HepG2 (cell line): ENCODE results near the gene ANAPC2. TPM values are rescaled to one million over a fixed set of nuclear protein-coding genes. Genes with fewer than 3 reads are reported as not detected.

Experiments used
- ASH2L ChIP-seq: fragments of 300-600, 200-600 bp; sonication (generic); IDR thresholded peaks from 2 replicates; pipeline ENCODE4 v1.7.0; 2017; ENCODE audit warnings: low read depth, mild to moderate bottlenecking, moderate library complexity, mixed read lengths, low read length; ENCODE audit not compliant: insufficient read length
- ATF7-NPFF ChIP-seq: sonication (generic); formaldehyde crosslinking; IDR thresholded peaks from 2 replicates; pipeline ENCODE4 v1.8.1; 2023; ENCODE audit warnings: mild to moderate bottlenecking, low read depth, missing genetic modification reagents, moderate library complexity
- HCFC1 ChIP-seq: fragments of 150-350 bp; IDR thresholded peaks from 2 replicates; pipeline ENCODE4 v1.6.1; 2014; ENCODE audit warnings: low read depth, low read length
- HDAC6 ChIP-seq: fragments of 200-600 bp; sonication (generic); IDR thresholded peaks from 2 replicates; pipeline ENCODE4 v1.7.0; 2017; ENCODE audit warnings: mild to moderate bottlenecking, antibody characterized with exemption, low read length, low read depth
- HES4 ChIP-seq: sonication (generic); formaldehyde crosslinking; IDR thresholded peaks from 2 replicates; pipeline ENCODE4 v1.9.0; 2021; ENCODE audit warnings: mild to moderate bottlenecking, missing genetic modification reagents, borderline replicate concordance
- SIN3A ChIP-seq: IDR thresholded peaks from 2 replicates; pipeline ENCODE4 v1.6.1; 2011; ENCODE audit warnings: low read depth, mild to moderate bottlenecking, control low read depth, low read length, borderline replicate concordance
- TCF7L2 ChIP-seq: IDR thresholded peaks from 2 replicates; pipeline ENCODE4 v1.6.1; 2011; ENCODE audit warnings: mild to moderate bottlenecking, low read depth, low read length, moderate library complexity
- ZNF446 ChIP-seq: sonication (generic); formaldehyde crosslinking; IDR thresholded peaks from 2 replicates; pipeline ENCODE4 v1.5.0; 2020; ENCODE audit warnings: mild to moderate bottlenecking, missing genetic modification reagents
- polyA plus RNA-seq, 8 experiments: library from polyadenylated mRNA; depleted of rRNA in 3 of 8; stranded (reverse) in 7 of 8; unstranded in 1 of 8; fragments of >200 nt; fragmentation: Illumina TruSeq in 4 of 8; extraction: Trizol in 4 of 8; gene quantifications; 2 replicates each; pipeline versions ENCODE4 v1.2.1 to v1.2.3, GENCODE V29; 2011 to 2016; ENCODE audit warnings: low read depth in 4 of 8, missing spikeins in 1 of 8, mixed read lengths in 1 of 8; ENCODE audit not compliant: insufficient read depth in 1 of 8
- total RNA-seq, 5 experiments: library from RNA; depleted of rRNA; stranded (reverse); fragments of >200 nt; fragmentation: Illumina TruSeq; extraction: Trizol; gene quantifications; 2 replicates each; pipeline ENCODE4 v1.2.3, GENCODE V29; 2016; ENCODE audit warnings: low read depth in 1 of 5
- TF ChIP-seq, protein P1 (sequence below), 2 experiments: sonication (generic) in 1 of 2; formaldehyde crosslinking in 1 of 2; IDR thresholded peaks; 2 replicates each; pipeline versions ENCODE4 v1.6.1 to v1.9.0; 2014 to 2022; ENCODE audit warnings: antibody characterized with exemption in 1 of 2, borderline replicate concordance in 1 of 2, inconsistent platforms in 1 of 2, low read depth in 1 of 2, missing genetic modification reagents in 1 of 2
- TF ChIP-seq, protein P2 (sequence below): sonication (generic); formaldehyde crosslinking; IDR thresholded peaks from 2 replicates; pipeline ENCODE4 v1.5.1; 2020; ENCODE audit warnings: missing genetic modification reagents, mild to moderate bottlenecking, borderline replicate concordance
- TF ChIP-seq, protein P3 (sequence below): sonication (generic); formaldehyde crosslinking; IDR thresholded peaks from 2 replicates; pipeline ENCODE4 v1.4.0; 2020; ENCODE audit warnings: mild to moderate bottlenecking, missing genetic modification reagents
- TF ChIP-seq, protein P4 (sequence below): sonication (generic); formaldehyde crosslinking; IDR thresholded peaks from 2 replicates; pipeline ENCODE4 v1.5.1; 2020; ENCODE audit warnings: mild to moderate bottlenecking, missing genetic modification reagents, moderate library complexity
- TF ChIP-seq, protein P5 (sequence below): sonication (generic); formaldehyde crosslinking; IDR thresholded peaks from 2 replicates; pipeline ENCODE4 v1.5.0; 2020; ENCODE audit warnings: mild to moderate bottlenecking, missing genetic modification reagents

Gene ANAPC2
- total and polyA plus RNA-seq, 2 of the 13 experiments (the other 11 are each of a cell fraction or from before 2014, with no cell fraction given) = 12.3 to 15.4 TPM

DNA sequence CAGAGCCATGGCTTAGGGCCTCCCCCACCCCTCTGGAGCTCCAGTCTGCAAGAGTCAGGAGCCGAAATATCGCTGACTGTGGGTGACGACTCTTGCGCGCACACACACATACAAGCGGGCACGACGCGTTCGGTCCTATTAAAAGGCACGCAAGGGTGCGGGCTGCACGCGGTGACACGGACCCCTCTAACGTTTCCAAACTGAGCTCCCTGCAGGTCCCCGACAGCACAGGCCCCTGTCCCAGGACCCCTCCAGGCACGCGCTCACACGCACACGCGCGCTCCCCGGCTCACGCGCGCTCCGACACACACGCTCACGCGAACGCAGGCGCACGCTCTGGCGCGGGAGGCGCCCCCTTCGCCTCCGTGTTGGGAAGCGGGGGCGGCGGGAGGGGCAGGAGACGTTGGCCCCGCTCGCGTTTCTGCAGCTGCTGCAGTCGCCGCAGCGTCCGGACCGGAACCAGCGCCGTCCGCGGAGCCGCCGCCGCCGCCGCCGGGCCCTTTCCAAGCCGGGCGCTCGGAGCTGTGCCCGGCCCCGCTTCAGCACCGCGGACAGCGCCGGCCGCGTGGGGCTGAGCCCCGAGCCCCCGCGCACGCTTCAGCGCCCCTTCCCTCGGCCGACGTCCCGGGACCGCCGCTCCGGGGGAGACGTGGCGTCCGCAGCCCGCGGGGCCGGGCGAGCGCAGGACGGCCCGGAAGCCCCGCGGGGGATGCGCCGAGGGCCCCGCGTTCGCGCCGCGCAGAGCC is 49.5 kb downstream of the ANAPC2 start, which contains the start of gene GRIN1 (continued):
- TF ChIP-seq, protein P1, sequence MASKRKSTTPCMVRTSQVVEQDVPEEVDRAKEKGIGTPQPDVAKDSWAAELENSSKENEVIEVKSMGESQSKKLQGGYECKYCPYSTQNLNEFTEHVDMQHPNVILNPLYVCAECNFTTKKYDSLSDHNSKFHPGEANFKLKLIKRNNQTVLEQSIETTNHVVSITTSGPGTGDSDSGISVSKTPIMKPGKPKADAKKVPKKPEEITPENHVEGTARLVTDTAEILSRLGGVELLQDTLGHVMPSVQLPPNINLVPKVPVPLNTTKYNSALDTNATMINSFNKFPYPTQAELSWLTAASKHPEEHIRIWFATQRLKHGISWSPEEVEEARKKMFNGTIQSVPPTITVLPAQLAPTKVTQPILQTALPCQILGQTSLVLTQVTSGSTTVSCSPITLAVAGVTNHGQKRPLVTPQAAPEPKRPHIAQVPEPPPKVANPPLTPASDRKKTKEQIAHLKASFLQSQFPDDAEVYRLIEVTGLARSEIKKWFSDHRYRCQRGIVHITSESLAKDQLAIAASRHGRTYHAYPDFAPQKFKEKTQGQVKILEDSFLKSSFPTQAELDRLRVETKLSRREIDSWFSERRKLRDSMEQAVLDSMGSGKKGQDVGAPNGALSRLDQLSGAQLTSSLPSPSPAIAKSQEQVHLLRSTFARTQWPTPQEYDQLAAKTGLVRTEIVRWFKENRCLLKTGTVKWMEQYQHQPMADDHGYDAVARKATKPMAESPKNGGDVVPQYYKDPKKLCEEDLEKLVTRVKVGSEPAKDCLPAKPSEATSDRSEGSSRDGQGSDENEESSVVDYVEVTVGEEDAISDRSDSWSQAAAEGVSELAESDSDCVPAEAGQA (IDR thresholded peaks at IDR 0.05; ENCODE audit: low read depth) = no peak
- TF ChIP-seq, protein P1 (CRISPR knock-in tag; IDR thresholded peaks at IDR 0.05; ENCODE audit: borderline replicate concordance) = peak; percentile 74; the same call in 1 of the 2 replicates
- TF ChIP-seq HES4 (CRISPR knock-in tag) (peak; percentile 93), ASH2L (no peak), TCF7L2 (no peak), SIN3A (peak; percentile 39; the same call in 1 of the 2 replicates), ZNF446 (CRISPR knock-in tag) (peak; percentile 93; the same call in 1 of the 2 replicates), HDAC6 (no peak), ATF7-NPFF (CRISPR knock-in tag) (peak; percentile 59; the same call in 1 of the 2 replicates), HCFC1 (no peak)
- TF ChIP-seq, protein P2, sequence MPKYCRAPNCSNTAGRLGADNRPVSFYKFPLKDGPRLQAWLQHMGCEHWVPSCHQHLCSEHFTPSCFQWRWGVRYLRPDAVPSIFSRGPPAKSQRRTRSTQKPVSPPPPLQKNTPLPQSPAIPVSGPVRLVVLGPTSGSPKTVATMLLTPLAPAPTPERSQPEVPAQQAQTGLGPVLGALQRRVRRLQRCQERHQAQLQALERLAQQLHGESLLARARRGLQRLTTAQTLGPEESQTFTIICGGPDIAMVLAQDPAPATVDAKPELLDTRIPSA = no peak
- TF ChIP-seq, protein P3, sequence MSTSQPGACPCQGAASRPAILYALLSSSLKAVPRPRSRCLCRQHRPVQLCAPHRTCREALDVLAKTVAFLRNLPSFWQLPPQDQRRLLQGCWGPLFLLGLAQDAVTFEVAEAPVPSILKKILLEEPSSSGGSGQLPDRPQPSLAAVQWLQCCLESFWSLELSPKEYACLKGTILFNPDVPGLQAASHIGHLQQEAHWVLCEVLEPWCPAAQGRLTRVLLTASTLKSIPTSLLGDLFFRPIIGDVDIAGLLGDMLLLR (CRISPR knock-in tag) = peak; percentile 73; the same call in 1 of the 2 replicates
- TF ChIP-seq, protein P4, sequence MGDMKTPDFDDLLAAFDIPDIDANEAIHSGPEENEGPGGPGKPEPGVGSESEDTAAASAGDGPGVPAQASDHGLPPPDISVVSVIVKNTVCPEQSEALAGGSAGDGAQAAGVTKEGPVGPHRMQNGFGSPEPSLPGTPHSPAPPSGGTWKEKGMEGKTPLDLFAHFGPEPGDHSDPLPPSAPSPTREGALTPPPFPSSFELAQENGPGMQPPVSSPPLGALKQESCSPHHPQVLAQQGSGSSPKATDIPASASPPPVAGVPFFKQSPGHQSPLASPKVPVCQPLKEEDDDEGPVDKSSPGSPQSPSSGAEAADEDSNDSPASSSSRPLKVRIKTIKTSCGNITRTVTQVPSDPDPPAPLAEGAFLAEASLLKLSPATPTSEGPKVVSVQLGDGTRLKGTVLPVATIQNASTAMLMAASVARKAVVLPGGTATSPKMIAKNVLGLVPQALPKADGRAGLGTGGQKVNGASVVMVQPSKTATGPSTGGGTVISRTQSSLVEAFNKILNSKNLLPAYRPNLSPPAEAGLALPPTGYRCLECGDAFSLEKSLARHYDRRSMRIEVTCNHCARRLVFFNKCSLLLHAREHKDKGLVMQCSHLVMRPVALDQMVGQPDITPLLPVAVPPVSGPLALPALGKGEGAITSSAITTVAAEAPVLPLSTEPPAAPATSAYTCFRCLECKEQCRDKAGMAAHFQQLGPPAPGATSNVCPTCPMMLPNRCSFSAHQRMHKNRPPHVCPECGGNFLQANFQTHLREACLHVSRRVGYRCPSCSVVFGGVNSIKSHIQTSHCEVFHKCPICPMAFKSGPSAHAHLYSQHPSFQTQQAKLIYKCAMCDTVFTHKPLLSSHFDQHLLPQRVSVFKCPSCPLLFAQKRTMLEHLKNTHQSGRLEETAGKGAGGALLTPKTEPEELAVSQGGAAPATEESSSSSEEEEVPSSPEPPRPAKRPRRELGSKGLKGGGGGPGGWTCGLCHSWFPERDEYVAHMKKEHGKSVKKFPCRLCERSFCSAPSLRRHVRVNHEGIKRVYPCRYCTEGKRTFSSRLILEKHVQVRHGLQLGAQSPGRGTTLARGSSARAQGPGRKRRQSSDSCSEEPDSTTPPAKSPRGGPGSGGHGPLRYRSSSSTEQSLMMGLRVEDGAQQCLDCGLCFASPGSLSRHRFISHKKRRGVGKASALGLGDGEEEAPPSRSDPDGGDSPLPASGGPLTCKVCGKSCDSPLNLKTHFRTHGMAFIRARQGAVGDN (CRISPR knock-in tag) = 0 out of 2 replicates have a peak, but pooled peaks have one; percentile 20
- TF ChIP-seq, protein P5, sequence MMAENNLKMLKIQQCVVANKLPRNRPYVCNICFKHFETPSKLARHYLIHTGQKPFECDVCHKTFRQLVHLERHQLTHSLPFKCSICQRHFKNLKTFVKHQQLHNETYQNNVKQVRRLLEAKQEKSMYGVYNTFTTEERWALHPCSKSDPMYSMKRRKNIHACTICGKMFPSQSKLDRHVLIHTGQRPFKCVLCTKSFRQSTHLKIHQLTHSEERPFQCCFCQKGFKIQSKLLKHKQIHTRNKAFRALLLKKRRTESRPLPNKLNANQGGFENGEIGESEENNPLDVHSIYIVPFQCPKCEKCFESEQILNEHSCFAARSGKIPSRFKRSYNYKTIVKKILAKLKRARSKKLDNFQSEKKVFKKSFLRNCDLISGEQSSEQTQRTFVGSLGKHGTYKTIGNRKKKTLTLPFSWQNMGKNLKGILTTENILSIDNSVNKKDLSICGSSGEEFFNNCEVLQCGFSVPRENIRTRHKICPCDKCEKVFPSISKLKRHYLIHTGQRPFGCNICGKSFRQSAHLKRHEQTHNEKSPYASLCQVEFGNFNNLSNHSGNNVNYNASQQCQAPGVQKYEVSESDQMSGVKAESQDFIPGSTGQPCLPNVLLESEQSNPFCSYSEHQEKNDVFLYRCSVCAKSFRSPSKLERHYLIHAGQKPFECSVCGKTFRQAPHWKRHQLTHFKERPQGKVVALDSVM (CRISPR knock-in tag) = no peak
